Right ventricle myocardium superior (tissue), 1 donor: Measurements from ENCODE around the gene RAPGEF3. TPM values are rescaled to one million over a fixed set of nuclear protein-coding genes. Genes with fewer than 3 reads are reported as not detected.

Experiments
- ATAC-seq: fragments of 200-7000 bp; cut with Tn5 transposase; one replicate; pipeline ENCODE4 v1.9.1; 2020; ENCODE audit warnings: mild to moderate bottlenecking; ENCODE audit not compliant: poor library complexity
- DNase-seq: peaks from one replicate; pipeline ENCODE4 v3.0.0-alpha.2; 2020
- intact Hi-C: fragments of 100-400 bp; cut with DNase I; formaldehyde crosslinking; loops from one replicate; pipeline ENCODE4 v1.11.2; 2022
- total RNA-seq: library from RNA; stranded (reverse); fragmentation: NEBNext Ultra II Directional; extraction: Animal tissue kit (Norgen Biotek cat#: 25700); gene quantifications from one replicate; pipeline ENCODE4 v1.2.1, GENCODE V29; 2021
- donor health status: DM: no; HTN: yes; CAD: no; lungs with severe emphysema.

Gene RAPGEF3
- total RNA-seq, 1 donor from 2014 or later, result 30.6 TPM

DNA sequence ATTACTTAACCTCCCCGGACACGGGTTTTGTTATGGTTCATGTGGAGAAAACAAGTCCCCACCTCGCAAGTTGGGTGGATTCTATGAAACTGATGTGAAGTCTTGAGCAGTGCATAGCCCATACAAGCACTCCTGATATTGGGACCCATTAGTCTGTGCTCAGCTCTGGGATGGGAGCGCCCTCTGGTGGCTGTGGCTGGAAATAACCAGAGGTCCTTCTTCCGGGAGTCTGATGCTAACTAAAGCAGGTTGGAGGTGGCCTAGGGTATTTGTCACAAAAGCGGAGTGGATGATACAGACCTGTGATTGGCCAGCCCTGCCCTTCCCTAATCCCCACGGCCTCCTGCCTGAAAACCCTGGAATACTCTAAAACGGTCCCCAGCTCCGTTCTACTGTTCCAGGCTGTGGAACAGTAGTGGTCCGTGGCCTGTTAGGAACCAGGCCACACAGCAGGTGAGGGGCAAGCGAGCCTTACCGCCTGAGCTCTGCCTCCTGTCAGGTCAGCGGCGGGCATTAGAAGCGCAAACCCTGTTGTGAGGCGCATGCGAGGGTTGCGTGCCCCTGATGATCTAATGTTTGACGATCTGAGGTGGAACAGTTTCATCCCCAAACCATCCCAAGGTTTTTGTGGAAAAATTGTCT lies 20.7 kb upstream of the RAPGEF3 start:
- intact Hi-C loops, result loop anchor here (5.0 kb wide), 1 partner anchor 58 kb away; no protein-coding TSS in a partner anchor
- ATAC-seq, result peak; percentile 76

GRCh38 chr12:47778881-47779280 lies 20.2 kb upstream of the RAPGEF3 start:
- intact Hi-C loops, result loop anchor here (5.0 kb wide), 1 partner anchor 58 kb away; no protein-coding TSS in a partner anchor
- no peak for ATAC-seq
- no peak for DNase-seq

More for the DNA sequence above, 20.7 kb upstream of the RAPGEF3 start:
- peak; percentile 93 for DNase-seq

- intact Hi-C loops, result loop anchor here (2.0 to 5.0 kb wide), 2 partner anchors 59 to 61 kb away; no protein-coding TSS in a partner anchor
- DNase-seq (peak; percentile 78), ATAC-seq (peak; percentile 8)
Observed at GRCh38 chr12:47777741-47778558, 19.3 kb upstream of the RAPGEF3 start.

- no peak for ATAC-seq
- no peak for DNase-seq
- intact Hi-C loops, result loop anchor here (2.0 to 5.0 kb wide), 2 partner anchors 60 kb away; no protein-coding TSS in a partner anchor
Observed at GRCh38 chr12:47777151-47777550, 18.5 kb upstream of the RAPGEF3 start.

GRCh38 chr12:47776471-47777143 lies 17.9 kb upstream of the RAPGEF3 start:
- DNase-seq, result no peak
- ATAC-seq, result no peak
- intact Hi-C loops, result loop anchor here (2.0 to 5.0 kb wide), 2 partner anchors 60 to 61 kb away; no protein-coding TSS in a partner anchor

- no peak for ATAC-seq
- no peak for DNase-seq
- intact Hi-C loops, result loop anchor here (5.0 kb wide), 1 partner anchor 62 kb away; no protein-coding TSS in a partner anchor
Observed at GRCh38 chr12:47775100-47775911, 16.6 kb upstream of the RAPGEF3 start.

DNA sequence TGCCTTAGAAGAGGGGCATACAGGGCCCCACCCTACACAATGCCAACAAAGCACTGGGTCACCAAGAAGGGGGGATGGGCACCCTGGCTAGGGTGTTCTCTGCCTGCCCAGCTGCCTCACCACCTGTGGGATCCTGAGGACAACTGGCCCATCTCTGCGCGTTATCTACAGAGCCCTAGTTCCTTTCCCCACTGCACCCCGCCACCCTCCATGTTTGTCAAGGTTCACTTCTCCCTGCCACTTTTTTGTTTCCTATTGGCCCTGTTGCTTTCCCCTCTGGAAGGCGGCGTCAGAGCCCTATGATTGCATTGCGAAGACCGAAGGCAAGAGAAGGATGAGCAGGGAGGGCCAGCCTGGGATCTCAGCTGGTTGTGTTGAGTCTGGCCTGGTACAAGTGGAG lies 16.0 kb upstream of the RAPGEF3 start:
- intact Hi-C loops, result loop anchor here (5.0 kb wide), 1 partner anchor 63 kb away; no protein-coding TSS in a partner anchor

GRCh38 chr12:47773858-47774580 lies 15.3 kb upstream of the RAPGEF3 start:
- peak; percentile 4 for ATAC-seq
- intact Hi-C loops, result no loop called here
- DNase-seq, result no peak

More for the DNA sequence above, 16.0 kb upstream of the RAPGEF3 start:
- no peak for ATAC-seq
- no peak for DNase-seq

GRCh38 chr12:47773062-47773857 lies 14.6 kb upstream of the RAPGEF3 start, which contains the start of gene SLC48A1:
TSS of gene SLC48A1 (plus strand) at chr12:47773238. CDS start at chr12:47773305, 67 bp downstream.
- intact Hi-C loops, result no loop called here
- peak; percentile 86 for ATAC-seq

DNA sequence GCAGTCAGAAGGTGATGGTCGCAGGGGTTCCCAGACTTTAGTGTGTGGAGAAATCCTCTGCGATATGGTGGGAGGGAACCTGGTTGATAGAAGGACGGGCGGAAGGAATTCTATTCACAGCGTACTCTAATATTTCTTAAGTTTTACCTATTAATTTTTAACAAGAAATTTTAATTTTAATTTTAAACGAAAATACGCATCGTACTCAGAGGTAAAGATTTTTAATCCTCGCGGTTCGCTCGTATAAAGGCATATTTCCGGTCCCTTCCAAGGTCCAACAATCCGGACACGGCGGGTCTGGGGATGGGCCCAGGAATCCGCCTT lies 14.0 kb upstream of the RAPGEF3 start:
- intact Hi-C loops, result no loop called here
- ATAC-seq (no peak), DNase-seq (no peak)

More at GRCh38 chr12:47773062-47773857, 14.6 kb upstream of the RAPGEF3 start, which contains the start of gene SLC48A1:
- DNase-seq, result peak; percentile 85

GRCh38 chr12:47772094-47772660 lies 13.5 kb upstream of the RAPGEF3 start:
- ATAC-seq, result no peak
- no peak for DNase-seq
- intact Hi-C loops, result no loop called here

DNA sequence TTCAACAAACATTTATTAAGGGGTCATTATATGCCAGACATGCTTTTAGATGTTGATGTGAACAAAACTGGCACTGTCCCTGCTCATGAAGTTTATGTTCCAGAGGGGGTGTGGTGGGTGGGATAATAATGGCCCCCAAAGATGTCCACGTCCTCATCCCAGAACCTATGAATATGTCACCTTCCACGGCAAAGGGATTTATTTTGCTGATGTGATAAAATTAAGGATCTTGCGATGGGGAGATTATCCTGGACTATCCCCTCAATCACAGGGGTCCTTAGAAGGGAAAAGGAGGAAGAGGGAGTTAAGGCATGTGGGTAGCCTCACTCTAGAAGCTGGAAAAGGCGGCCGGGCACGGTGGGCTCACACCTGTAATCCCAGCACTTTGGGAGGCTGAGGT lies 12.6 kb upstream of the RAPGEF3 start:
- ATAC-seq (no peak), DNase-seq (no peak)
- intact Hi-C loops, result no loop called here

- DNase-seq (no peak), ATAC-seq (no peak)
- intact Hi-C loops, result no loop called here
Observed at GRCh38 chr12:47770086-47770726, 11.5 kb upstream of the RAPGEF3 start.

GRCh38 chr12:47769234-47770085 lies 10.8 kb upstream of the RAPGEF3 start:
- no peak for ATAC-seq
- intact Hi-C loops, result no loop called here
- no peak for DNase-seq

DNA sequence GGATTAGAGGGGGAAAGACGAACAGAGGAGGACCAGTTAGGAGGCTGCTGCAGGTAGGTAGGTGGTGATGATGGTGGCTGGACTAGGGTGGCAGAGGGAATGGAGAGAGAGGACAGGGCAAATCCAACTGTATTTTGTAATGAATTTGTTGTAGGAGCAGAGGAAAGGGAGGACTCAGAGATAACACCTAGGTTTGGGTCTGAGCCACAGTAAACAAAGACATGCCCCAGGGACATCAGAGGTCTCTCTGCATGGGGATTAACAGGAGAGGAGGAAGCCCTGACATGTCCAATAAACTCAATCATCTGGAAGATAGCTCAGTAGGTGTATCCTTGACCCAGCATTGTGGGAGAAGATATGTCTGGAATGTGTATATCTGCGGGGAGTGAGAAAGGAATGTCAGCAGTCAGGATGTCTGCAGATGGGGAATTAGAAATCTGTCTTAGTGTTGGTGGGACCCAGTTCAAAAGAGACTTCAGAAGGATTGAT lies 9.7 kb upstream of the RAPGEF3 start:
- DNase-seq (no peak), ATAC-seq (no peak)
- intact Hi-C loops, result no loop called here
